WERI-Rb-1 (cell line): ENCODE data around the gene EIF4E1B.

Source experiments
- DNase-seq: peaks from one replicate; pipeline ENCODE4 v3.0.0-alpha.2; 2020
- H3K27ac ChIP-seq: fragments of 250-450 bp; sonication (Bioruptor Pico); 2 replicates; pipeline ENCODE4 v1.5.1; 2020; ENCODE audit warnings: mild to moderate bottlenecking, moderate library complexity
- H3K27me3 ChIP-seq: fragments of 250-450 bp; sonication (Bioruptor Pico); 2 replicates; pipeline ENCODE4 v1.5.1; 2021; ENCODE audit warnings: mild to moderate bottlenecking, low read depth, moderate library complexity; ENCODE audit not compliant: insufficient read depth, severe bottlenecking
- H3K36me3 ChIP-seq: fragments of 250-450 bp; sonication (Bioruptor Pico); 2 replicates; pipeline ENCODE4 v1.5.1; 2020; ENCODE audit warnings: mild to moderate bottlenecking, moderate library complexity
- H3K4me3 ChIP-seq: 2 replicates; pipeline ENCODE4 v1.5.1; 2011; ENCODE audit warnings: low read depth, mild to moderate bottlenecking, control low read depth, low read length
- H3K9me3 ChIP-seq: fragments of 250-450 bp; sonication (Bioruptor Pico); 2 replicates; pipeline ENCODE4 v1.5.1; 2021; ENCODE audit warnings: mild to moderate bottlenecking, moderate library complexity; ENCODE audit not compliant: severe bottlenecking
- CTCF ChIP-seq: IDR thresholded peaks from 2 replicates; pipeline ENCODE4 v1.5.1; 2011; ENCODE audit warnings: low read depth, mild to moderate bottlenecking, control low read depth, inconsistent platforms, low read length

The EIF4E1B gene

GRCh38 chr5:176693477-176693851, 63.0 kb downstream of the EIF4E1B start:
- no peak for TF ChIP-seq CTCF
- Histone ChIP-seq H3K4me3 (no peak overlapping the region), H3K9me3 (no peaks in the 10 kb centered on the region), H3K36me3 (no peaks in the 10 kb centered on the region), H3K27ac (no peak overlapping the region), H3K27me3 (no peaks in the 10 kb centered on the region)
- DNase-seq, result no peak

GRCh38 chr5:176694146-176694545, 63.7 kb downstream of the EIF4E1B start:
- Histone ChIP-seq H3K27me3 (no peaks in the 10 kb centered on the region), H3K9me3 (no peaks in the 10 kb centered on the region), H3K4me3 (no peak overlapping the region), H3K36me3 (no peaks in the 10 kb centered on the region), H3K27ac (no peak overlapping the region)
- no peak for DNase-seq
- no peak for TF ChIP-seq CTCF

GRCh38 chr5:176694631-176695030, 64.2 kb downstream of the EIF4E1B start:
- Histone ChIP-seq H3K36me3 (no peaks in the 10 kb centered on the region), H3K9me3 (no peaks in the 10 kb centered on the region), H3K27me3 (no peaks in the 10 kb centered on the region), H3K27ac (no peak overlapping the region), H3K4me3 (no peak overlapping the region)
- no peak for DNase-seq
- TF ChIP-seq CTCF, result no peak

GRCh38 chr5:176695073-176695472, 64.6 kb downstream of the EIF4E1B start:
- H3K27me3 ChIP-seq, result no peaks in the 10 kb centered on the region
- no peak overlapping the region for H3K4me3 ChIP-seq
- no peak overlapping the region for H3K27ac ChIP-seq
- no peak for DNase-seq
- no peaks in the 10 kb centered on the region for H3K36me3 ChIP-seq
- TF ChIP-seq CTCF, result no peak
- H3K9me3 ChIP-seq, result no peaks in the 10 kb centered on the region
